Stimulated activated CD8-positive, alpha-beta memory T cell treated with anti-CD3 and anti-CD28 coated beads, Interleukin-2, amount 100 ng/mL, for 1 hour (primary cell): Measurements from ENCODE around the gene RGS6.
"Not testable (repeated sequence)": the region's sequence is repeated elsewhere in the genome, so short reads cannot be mapped to it uniquely, and the experiment has no call there.

Source experiments
- DNase-seq, 2 donors: peaks; one replicate each; pipeline ENCODE4 v3.0.0-alpha.2; 2020; ENCODE audit warnings: low read depth in 2 of 2

The RGS6 gene

DNA sequence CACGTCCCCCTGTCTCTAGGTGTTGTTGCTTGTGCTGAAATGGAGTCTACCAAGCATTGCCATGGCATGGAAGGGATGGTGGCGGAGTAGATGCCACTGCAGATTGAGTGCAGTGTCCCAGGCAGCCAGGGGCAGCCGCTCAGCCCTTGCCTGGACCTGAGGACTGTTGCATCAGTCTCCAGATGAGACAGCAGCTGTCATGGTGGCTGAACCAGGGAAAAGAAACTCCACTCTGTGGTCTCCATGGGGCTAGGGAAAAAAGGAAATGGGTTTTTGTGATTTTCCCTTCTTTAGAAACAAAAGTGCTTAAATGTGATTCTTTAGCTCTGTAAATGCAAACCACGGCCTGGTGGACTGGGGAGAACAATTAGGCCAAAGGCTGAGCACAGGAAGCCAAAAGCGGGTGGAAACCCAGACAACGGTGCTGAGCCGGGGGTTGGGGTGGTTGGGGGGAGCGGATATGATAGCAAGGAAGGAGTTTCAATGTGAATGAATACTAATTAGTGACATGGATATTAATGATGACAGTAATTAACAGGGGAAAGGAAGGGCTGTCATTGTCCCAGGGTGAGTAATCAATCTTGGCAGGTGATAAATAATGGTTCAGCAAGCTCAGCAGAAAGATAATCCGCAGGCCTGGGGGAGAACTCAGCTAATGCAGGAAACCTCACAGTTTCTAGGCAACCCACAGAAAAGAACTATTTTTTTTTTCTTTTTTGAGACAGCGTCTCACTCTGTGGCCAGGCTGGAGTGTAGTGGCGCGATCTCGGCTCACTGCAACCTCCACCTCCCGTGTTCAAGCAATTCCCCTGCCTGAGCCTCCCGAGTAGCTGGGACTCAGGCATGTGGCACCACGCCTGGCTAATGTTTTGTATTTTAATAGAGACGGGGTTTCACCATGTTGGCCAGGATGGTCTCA lies 519.1 kb downstream of the RGS6 start:
- DNase-seq: no peak

DNA sequence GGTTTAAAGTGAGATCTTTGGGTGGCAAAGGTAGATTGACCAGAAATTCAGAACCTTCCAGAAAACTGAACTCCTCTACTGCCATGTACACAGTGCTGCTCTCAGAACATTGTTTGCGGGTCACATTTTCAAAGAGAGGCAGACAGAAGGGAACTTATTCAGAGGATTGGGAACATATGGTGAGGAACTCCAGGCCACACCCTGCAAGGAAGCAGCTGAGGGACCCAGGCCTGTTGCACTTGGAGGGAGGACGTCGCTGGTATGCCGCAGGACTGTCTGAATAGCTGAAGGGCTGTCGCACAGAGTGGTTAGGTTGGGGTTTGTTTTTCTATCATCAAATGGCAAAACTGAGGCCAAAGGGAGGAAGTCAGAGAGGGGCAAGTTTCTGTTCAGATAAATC lies 520.5 kb downstream of the RGS6 start:
- DNase-seq: no peak

DNA sequence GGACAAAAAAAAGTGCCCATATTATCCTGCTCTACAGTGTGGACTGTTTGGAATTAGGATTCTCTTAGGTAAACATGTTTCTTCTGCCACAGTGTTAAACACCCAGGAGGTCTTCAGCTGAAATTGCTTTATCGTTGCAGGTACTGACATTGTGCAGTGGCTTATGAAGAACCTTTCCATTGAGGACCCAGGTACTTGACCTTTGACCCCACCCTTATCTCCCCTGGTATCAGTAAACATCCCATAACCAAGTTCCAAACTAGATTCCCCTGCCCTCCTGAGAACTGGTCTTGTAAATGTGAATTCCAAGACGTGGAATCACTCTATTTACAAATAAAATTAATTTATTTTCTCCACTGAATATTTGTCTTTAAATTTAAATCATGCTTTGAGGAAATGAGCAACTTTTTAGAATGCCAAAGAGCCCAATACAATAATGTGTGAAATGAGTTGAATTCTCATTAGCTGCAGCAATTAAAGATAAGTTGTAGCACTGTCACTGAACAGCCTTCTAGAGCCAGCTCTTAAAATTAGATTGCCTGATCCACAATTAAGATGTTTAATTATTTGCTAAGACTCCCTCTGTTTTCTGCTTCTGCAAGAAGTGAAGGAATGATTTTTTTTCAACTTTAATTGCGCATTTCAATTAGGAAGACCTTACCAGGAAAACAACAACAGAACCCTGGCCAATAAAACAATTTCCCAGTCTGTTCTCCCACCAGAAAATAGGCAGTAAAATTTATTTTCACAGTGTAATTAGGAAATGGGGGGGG lies 522.3 kb downstream of the RGS6 start:
- no peak for DNase-seq

DNA sequence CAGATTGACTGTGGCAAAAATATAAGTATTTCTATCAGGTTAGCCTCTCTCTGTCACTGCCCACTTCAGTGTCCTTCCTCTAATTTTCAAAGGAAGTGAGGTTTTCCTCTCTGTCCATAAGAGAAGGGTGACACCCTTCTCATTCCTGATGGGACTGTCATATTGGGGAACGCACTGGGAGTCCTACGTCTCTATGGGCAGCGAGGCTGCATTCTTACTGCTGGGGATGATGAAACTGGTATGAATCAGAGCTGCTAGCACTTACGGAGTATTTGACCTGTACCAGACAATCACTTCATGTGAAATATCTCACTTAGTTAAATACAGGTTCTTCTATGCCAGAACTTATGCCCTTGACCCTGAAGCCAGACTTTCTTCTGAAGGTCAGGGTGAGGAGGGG lies 525.4 kb downstream of the RGS6 start:
- DNase-seq: no peak

DNA sequence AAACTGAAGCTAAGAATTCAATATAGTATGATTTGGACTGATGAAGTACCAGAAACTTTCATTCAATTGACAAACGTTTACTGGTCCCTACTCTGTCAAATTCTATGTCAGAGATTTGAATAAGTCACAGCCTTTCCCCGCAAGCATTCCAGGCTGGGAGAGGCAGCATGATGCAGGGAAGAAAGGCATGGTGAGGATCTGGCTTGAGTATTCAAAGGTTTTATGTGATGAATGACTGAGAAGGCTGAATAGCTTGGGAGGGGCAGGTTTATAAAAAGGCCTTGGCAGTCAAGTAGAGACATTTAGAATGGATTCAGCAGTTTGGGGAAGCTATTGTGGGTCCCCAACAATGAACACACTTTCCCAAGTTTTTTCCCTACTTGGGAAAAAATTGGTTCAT lies 529.8 kb downstream of the RGS6 start:
- no peak for DNase-seq

DNA sequence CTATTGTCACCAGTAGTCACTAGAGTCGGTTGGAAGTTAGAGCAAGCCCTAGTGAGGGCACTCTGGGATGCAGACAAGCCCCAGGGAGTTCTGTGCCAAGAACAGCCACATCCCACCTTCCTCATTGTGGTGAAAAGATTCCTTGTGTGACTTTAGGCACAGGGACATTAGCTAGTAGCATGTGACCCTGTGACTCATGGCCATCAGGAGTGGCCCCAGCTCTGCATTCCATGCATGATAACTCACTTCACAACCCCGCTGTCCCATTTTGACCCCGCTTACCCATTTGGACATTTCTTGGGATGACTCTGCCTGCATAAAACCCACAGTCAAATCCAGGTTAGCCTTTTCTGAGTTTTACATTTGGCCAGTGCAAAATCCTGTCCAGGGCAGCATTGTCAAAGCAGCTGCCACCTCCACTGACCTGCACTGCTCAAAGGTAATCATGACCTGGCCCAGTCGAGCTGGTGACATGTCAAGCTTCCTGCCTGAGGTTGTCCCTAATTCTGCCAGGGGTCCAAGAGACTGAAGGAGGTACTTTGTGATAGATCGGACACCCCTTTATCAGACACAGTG lies 531.1 kb downstream of the RGS6 start:
- no peak for DNase-seq

DNA sequence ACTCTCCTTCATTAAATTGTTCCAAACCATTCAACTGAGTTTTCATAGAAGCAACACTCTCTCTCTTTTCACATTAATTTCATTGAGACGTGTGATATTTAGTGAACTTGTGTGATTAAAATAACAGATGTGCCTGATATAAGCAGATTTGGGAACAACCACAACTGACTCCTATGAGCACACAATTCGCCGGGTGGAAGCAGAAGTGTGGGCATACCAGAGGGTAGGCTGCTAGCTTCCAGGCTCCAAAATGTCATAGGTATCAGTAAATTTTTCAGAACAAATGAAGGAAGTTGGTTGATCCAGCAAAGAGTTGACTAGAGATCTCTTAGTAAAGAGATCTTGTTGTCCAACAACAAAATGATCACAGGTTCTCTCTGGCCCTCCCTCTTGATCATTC lies 532.0 kb downstream of the RGS6 start:
- no peak for DNase-seq

DNA sequence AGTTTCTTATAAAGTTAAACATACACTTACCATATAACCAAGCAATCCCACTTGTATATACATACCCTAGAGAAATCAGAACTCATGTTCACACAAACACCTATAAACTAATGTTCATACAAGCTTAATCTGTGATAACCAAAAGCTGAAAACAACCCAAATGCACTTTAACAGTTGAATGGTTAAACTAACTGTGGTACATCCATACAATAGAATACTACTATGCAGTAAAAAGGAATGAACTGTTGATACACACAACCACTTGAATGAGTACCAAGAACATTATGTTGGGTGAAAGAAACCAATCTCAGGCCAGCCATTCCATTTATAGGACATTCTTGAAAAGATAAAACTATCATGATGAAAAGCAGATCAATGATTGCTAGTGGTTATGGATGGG lies 534.1 kb downstream of the RGS6 start:
- no peak for DNase-seq

DNA sequence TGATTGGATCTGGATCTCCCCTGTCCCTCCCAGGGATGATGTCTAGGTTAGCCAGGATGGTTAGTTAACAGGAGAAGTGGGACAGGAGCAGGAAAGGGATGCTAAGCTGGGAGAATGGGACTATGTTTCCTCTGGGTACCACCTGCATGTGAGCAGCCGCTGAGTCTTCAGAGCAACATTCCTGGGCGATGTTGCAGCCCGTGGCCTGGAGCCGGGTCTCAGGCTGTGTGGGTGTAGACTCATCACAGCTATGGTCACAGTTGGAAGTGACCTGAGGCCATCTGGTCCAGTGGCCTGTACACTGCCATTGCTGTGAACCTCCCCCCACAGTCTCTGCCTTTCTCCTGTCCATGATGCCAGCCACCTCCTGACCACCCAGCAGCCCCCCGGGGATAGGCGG lies 539.1 kb downstream of the RGS6 start:
- no peak for DNase-seq

DNA sequence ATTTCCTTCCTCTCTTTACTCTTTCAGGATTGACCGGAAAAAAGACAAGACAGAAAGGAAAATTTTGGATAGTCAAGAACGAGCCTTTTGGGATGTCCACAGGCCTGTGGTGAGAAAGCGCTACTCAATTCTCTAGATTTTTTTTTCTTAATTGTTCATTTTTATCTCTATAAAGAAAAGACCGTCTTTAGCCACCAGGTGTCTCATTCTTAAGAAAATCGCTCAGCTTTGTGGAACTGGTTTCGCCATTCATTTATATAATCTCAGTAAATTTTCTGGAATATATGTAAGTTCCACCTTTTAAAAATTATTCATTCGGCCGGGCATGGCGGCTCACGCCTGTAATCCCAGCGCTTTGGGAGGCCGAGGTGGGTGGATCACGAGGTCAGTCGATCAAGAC lies 540.6 kb downstream of the RGS6 start:
- DNase-seq: no peak

DNA sequence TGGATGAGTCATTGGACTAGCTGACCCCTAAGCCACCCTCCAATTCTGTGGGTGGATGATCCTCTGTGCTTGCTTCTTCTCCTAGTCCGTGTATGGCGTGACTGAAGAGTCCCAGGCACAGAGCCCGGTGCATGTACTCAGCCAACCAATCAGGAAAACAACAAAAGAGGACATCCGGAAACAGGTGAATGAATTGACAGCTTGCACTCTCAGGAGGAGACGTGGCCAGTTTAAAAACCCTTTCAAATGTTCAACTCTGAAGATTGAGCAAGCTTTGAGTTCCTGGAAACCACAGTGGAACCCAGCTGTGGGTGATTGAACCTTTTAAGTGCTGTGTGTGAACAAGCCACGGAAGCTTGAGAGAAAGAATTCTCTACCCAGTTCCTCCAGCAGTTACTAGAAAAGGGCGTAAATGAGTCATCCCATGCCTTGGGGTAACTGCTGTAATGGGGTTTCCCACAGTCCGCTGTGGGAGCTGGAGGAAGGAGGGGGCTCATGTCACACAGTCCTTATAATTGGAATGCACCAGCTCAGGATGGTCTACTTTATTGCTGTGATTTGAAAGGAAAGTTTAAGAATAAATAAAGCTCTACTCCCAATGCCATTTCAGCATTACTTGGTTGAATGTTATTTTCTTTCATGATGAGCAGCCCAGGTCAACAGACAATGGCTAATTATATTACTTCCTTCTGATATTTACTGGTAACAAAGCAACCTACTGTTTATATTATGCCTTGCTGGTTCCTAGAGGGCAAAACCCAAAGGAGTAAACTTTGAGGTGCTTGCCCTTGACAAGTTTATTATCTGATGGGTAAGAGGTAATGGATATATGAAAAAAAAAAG lies 544.6 kb downstream of the RGS6 start:
- DNase-seq: peak; percentile 26 to 41

DNA sequence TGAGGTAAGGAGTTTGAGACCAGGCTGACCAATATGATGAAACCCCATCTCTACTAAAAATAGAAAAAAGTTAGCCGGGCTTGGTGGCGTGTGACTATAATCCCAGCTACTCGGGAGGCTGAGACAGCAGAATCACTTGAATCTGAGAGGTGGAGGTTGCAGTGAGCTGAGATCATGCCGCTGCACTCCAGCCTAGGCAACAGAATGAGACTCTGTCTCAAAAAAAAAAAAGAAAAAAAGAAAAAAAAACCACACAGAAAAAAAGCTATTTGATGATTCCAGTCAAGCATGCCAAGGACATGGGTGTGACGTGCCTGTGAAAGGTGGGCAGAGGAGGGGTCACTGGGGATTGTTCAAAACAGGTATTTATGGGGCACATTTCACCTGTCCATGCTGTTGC lies 545.3 kb downstream of the RGS6 start:
- not testable (repeated sequence) for DNase-seq

DNA sequence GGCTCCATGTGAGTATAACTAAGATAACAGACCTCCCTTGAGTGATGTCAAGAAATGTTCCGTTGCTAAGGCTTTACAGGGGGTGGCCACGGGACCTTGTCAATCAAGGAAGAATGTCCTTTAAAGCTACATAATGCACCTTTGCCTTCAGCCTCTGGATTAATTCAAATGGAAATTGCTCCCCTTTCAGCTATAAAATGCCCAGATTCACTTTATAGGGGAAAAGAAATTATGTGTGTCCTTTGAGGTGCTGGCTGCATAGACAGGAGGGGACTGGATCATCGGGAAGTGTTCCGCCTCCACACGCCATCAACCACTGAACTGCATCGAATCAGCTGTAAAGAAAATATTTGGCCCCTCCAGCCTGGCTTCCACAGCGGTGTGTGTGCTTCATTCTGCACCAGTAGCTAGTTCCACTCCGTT lies 546.3 kb downstream of the RGS6 start:
- DNase-seq: no peak

DNA sequence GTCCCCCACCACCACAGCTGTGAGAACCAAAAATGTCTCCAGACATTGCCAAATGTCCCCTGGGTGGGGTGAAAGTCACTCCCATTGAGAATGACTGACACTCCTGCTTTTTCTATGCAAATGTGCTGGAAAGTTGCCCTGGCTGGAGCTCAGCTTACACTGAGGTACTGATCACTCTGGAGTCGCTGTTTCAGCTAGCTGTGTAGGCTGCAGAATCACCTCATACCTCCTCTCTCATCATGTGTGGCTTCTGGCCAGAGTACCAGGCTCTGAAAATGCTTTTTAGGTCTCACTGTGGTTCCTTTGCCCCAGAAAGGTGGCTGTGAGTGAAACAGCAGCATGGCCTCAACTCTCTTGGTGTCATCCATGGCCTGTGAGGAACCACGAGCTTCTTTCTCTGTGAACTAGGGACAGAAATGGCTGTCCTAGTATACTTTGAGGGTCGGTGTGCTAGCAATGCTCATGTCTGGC lies 547.3 kb downstream of the RGS6 start:
- no peak for DNase-seq

DNA sequence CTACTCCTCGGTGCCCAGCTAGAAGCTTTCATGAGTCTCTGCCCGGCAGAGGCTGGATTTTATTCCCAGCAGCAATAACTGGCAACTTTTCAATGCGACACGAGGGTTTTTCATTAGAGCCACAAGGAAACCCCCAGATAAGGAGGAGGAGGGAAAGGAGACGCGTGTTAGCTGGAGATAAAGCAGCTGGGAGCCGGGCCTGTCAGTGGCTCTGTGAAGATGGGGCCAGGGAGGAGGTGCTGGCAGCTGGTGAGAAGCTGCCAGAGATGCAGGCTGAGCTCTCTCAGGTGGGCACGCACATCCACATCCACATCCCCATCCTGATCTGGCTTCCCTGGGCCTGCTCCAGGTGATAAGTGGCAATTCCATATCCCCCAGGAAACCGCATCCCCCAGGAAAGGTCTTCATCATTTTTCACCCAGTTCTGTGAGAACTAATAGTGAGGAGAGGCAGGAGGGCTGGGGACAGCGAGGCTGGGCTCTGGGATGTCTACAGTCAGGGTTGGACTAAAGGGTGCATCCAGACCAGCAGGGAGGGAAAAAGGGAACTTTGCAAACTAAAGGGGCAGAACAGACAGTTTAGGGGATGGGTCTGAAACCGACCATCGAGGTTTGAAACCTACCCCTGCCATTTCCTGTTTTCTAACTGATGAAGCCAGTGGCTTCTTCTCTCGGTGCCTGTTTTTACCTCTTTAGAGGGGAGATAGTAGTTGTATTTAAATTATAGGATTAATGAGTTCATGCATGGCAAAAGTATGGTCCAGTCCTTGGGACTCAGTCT lies 548.4 kb downstream of the RGS6 start:
- DNase-seq: no peak

DNA sequence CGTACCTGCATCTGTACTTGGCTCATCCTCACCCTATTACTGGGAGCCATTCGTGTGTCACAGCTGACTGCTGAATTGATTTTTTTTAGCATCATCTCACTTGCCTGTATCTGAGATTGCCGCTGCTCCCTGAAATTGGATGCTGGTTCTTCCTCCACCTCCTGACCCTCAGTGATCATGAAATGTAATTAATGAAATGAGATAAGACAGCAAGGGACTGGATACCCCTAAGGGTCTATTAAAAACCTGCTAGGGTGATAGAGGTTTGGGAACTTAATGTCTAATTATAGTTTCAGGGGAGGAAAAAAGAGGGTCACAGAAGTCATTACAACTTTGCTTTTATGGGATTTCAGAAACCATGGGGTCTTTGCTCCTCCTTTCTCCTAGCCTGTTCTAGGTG lies 551.1 kb downstream of the RGS6 start:
- no peak for DNase-seq

DNA sequence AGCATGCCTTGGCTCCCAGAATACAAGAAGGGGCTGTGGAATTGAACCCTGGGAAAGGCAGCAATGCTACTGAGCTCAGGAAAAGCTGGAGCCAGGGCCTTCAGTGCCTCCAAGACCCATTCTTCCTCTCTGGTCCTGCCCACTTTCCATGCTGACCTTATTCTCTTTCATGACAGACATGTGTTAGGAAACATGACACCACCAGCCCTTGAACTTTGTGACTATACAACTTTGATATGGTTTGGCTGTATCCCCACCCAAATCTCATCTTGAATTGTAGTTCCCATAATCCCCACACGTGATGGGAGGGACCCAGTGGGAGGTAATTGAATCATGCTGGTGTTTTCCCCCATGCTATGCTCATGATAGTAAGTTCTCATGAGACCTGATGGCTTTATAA lies 553.5 kb downstream of the RGS6 start:
- no peak for DNase-seq

DNA sequence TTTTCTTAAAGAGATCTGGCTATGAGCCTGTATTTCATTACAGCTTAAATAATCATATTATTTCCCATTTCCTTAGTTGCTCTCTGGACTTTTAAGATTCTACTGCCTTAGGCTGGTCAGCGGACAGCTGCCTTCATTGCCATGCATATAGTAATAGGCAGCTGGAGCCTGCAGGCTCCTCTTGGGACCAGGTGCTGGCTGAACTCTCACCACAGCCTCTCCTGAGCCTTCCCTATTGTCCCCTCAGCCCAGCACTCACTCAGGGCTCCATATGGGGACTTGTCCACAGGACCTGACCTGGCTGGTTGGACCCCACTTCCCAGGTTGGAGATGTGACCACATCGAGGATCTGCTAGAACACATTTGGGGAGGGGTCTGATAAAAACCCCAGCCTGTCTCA lies 556.3 kb downstream of the RGS6 start:
- DNase-seq: no peak

DNA sequence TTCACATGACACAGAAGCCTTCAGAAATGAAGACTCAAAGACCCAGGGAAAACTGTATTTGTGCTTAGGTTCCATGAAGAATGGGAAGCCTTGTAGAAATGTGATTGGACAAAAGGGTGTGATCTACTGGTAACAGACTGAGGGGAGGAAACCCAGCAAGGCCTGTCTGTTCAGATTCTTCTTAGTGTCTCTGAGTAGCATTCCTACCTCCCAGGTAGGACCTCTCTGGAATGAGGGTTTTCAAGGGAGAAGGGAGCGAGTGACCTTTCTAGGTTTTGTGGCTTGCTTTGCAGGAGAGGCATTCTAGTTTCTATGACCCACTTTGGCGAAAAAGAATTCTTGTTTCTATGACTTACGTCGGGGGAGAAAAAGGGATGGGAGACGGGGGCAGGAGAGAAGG lies 560.0 kb downstream of the RGS6 start:
- no peak for DNase-seq

DNA sequence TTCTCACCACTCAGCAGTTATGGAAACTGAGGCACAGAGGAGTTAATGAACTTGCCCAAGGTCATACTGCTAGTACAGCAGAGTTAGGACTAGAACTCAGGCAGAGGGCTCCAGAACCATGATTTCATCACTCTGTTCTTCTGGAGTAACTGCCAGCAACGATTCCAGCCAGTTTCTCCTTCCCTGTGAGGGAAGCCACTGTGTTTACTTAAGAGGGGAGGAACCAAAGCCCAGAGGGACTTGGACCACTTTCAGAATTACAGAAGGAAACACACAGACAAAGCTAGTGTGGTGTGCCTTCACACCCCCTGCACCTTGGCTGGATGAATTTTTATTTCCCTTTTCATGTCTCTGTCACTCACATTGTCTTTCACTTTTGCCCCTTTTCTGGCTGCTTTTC lies 563.4 kb downstream of the RGS6 start:
- no peak for DNase-seq

DNA sequence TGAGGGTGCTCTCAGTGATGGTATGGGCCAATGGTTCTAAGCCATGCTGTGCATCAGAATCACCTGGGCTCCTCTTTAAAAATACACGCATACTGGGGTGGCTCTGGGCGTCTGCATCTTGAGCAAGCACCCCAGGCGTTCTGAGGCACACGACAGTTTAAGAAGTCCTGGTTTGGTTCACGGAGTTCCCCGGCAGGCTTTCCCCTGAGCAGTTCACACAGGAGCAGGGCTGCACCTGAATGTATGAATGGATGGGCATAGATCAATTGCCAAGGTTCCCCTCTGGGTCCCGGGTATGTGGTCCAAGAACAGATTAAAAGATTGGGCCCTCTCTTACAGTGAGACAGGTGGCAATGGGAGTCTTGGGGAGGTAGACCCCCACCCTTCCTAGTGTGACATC lies 566.4 kb downstream of the RGS6 start:
- no peak for DNase-seq
